Uterine smooth muscle cell (primary cell): Measurements from ENCODE around the gene DDX10. TPM values are rescaled to one million over a fixed set of nuclear protein-coding genes. Genes with fewer than 3 reads are reported as not detected.

ENCODE experiments used
- total RNA-seq: library from RNA; depleted of rRNA; stranded (reverse); fragments of >200 nt; gene quantifications from 2 replicates; pipeline ENCODE4 v1.2.3, GENCODE V29; 2014

Gene DDX10
- total RNA-seq: 29.0 and 37.8 TPM in 2 replicates

DNA sequence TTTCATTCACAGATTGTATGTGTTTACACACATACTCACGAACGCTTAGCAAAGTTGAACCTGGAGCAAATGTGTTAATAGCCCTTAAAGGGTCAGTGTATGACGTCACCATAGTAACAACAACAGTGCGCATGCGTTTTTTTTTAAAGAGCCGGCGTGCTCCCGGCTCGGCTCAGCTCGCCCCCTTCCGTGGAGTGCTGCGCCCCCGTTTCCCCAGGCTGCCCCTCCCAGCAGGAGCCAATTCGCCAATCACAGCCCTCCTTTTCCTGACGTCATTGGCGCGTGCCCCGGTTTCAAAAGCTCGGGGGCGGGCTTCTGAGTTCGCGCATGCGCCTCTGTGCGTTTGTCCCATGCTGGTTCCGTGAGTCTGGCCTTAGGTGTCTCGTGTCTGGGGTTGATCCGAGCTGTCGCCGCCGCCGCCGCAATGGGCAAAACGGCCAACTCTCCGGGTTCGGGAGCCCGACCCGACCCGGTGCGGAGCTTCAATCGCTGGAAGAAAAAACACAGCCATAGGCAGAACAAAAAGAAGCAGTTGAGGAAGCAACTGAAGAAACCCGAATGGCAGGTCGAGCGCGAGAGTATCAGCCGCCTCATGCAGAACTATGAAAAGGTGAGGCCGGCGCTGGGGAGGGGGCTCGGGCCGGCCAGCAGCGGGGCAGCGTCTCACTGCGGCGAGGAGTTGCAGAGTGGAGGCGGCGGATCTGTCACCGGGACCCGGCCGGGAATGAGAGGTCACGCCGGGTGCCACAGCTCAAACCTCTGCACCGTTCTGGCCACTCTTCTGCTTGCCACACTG lies at the start of gene DDX10:
DDX10 (plus strand) TSS at position 340 of the 796 bp plus-strand sequence; CDS start at position 425, 85 bp downstream.

Other genes with a start within 250 kb of the DDX10 start
- 1.2 and 1.5 TPM in 2 replicates for gene C11orf65, start 197.5 kb upstream of the DDX10 start, total RNA-seq
- 27.2 and 35.7 TPM in 2 replicates for gene POGLUT3, start 166.7 kb upstream of the DDX10 start, total RNA-seq
- 0.11 and 1.1 TPM in 2 replicates for gene EXPH5, start 71.3 kb upstream of the DDX10 start, total RNA-seq